Psoas muscle (tissue), 8 donors: Measurements from ENCODE around the gene BCKDHB. TPM values are rescaled to one million over a fixed set of nuclear protein-coding genes. Genes with fewer than 3 reads are reported as not detected.

Experiments
- ATAC-seq, 4 donors: fragments of 200-7000 bp; cut with Tn5 transposase; one replicate each; pipeline ENCODE4 v1.9.1; 2020; ENCODE audit warnings: moderate library complexity in 3 of 4, mild to moderate bottlenecking in 2 of 4
- DNase-seq, 2 donors: peaks; one replicate each; pipeline ENCODE4 v3.0.0-alpha.2; 2020
- H3K27ac ChIP-seq: fragments of 200-600 bp; one replicate; pipeline ENCODE4 v1.8.0; 2022
- H3K27me3 ChIP-seq, 3 donors: fragments of 200-600 bp in 1 of 3; one replicate each; pipeline versions ENCODE4 v1.6.1 to v1.8.0; 2013 to 2022; ENCODE audit warnings: low read length in 2 of 3, mild to moderate bottlenecking in 2 of 3, moderate library complexity in 1 of 3; ENCODE audit not compliant: insufficient read depth in 3 of 3
- H3K36me3 ChIP-seq, 2 donors: fragments of 200-600 bp in 1 of 2; one replicate each; pipeline versions ENCODE4 v1.6.1 to v1.8.0; 2013 to 2022; ENCODE audit warnings: low read depth in 1 of 2, mild to moderate bottlenecking in 1 of 2, moderate library complexity in 1 of 2; ENCODE audit not compliant: insufficient read depth in 1 of 2
- H3K4me1 ChIP-seq: fragments of 200-600 bp; one replicate; pipeline ENCODE4 v1.8.0; 2022
- H3K4me3 ChIP-seq: fragments of 200-600 bp; one replicate; pipeline ENCODE4 v1.8.0; 2022; ENCODE audit warnings: mild to moderate bottlenecking
- H3K9me3 ChIP-seq: fragments of 200-600 bp; one replicate; pipeline ENCODE4 v1.8.0; 2022
- WGBS, 3 donors: extraction: QIAGEN DNeasy Blood & Tissue Kit; methylation state at CpG; one replicate each; pipeline versions ENCODE4 v1.1.6 to v1.1.7; 2013; 5-methylcytosine and 5-hydroxymethylcytosine counted together
- intact Hi-C, 2 donors: fragments of 100-400 bp; cut with DNase I; formaldehyde crosslinking; loops; one replicate each; pipeline versions ENCODE4 v1.11.0 to v1.14.2; 2022
- polyA plus RNA-seq, 3 donors: library from polyadenylated mRNA; stranded (reverse); fragments of 200-250 nt; gene quantifications; one replicate each; pipeline ENCODE4 v1.2.3, GENCODE V29; 2013
- total RNA-seq, 4 donors: library from RNA; stranded (reverse); fragmentation: NEBNext Ultra II Directional in 2 of 4; extraction: Animal tissue kit (Norgen Biotek cat#: 25700) in 2 of 4; gene quantifications; one replicate each; pipeline versions ENCODE4 v1.2.1 to v1.2.4, GENCODE V29; 2021 to 2023
- TF ChIP-seq, protein P1 (sequence below): fragments of 200-600 bp; IDR thresholded peaks from one replicate; pipeline ENCODE4 v1.8.0; 2022; ENCODE audit warnings: antibody characterized with exemption
- donor health status: healthy with polysubstance abuse.
- donor health status: DM: no; HTN: no; CAD: no; lungs with moderate emphysema.
- donor health status: Bipolar disorder and iron deficiency.
- donor health status: healthy.
- donor health status: DM: yes; HTN: yes; CAD: no.
- donor health status: DM: no; HTN: no; CAD: no.
- donor health status: DM: no; HTN: no; CAD: no.
- donor health status: DM: yes; HTN: yes; CAD: no.

Gene BCKDHB
- total and polyA plus RNA-seq, 7 donors = 3.2 to 13.9 (median 6.7) TPM

DNA sequence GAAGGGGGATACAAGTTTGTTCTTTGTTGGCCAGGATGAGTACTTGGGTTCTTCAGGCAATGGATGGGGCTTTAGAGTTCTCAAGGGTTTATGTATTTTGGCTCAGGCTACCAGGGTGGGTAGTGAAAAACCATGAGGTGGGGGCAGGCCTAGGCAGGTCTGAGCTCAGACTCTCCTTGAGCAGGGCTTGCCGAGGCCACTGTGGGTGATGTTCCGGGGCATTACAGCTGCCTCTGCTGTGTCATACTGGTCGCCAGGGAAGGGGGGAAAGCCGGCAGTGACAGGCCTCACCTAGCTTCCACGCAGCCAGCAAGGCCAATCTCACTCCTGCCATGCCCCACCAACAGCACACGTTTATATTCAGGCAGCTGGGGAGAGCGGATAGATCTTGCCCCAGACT lies 79.6 kb downstream of the BCKDHB start:
- intact Hi-C loops = no loop called here
- WGBS, 3 donors = 88 to 97% (median 94%) methylated on average over 7 of the region's 7 CpGs

DNA sequence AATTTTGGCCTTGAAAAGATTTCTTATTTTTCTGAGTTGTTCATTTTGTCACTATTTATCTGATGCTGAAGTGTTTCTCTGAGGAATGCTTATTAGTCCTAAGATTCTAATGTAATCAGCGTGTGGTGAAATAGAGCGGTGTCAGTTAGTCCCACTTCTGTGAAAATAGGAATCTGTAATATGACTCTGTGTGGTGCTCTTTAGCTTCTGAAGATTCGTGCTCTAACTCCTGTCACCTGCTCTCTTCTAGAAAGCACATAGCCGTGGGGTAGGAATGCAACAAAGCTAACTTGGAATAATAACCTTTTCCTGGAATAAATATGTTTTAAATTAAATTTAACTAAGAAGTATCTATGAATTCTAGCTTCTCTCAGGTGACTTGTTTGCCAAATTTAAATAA lies 90.4 kb downstream of the BCKDHB start:
- DNase-seq (no peak), ATAC-seq (peak in 2 of 4 donors; percentile 52 to 56)
- H3K9me3 ChIP-seq = no peaks in the 10 kb centered on the region
- 26 to 60% (median 38%) methylated on average over 4 of the region's 4 CpGs for WGBS, 3 donors
- no peak overlapping the region for H3K4me3 ChIP-seq
- H3K4me1 ChIP-seq = peaks cover 7% of the 10 kb centered on the region
- H3K27me3 ChIP-seq = no peaks in the 10 kb centered on the region
- TF ChIP-seq, protein P1, sequence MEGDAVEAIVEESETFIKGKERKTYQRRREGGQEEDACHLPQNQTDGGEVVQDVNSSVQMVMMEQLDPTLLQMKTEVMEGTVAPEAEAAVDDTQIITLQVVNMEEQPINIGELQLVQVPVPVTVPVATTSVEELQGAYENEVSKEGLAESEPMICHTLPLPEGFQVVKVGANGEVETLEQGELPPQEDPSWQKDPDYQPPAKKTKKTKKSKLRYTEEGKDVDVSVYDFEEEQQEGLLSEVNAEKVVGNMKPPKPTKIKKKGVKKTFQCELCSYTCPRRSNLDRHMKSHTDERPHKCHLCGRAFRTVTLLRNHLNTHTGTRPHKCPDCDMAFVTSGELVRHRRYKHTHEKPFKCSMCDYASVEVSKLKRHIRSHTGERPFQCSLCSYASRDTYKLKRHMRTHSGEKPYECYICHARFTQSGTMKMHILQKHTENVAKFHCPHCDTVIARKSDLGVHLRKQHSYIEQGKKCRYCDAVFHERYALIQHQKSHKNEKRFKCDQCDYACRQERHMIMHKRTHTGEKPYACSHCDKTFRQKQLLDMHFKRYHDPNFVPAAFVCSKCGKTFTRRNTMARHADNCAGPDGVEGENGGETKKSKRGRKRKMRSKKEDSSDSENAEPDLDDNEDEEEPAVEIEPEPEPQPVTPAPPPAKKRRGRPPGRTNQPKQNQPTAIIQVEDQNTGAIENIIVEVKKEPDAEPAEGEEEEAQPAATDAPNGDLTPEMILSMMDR = no peak
- no peak overlapping the region for H3K27ac ChIP-seq
- H3K36me3 ChIP-seq = no peaks in the 10 kb centered on the region
- intact Hi-C loops = no loop called here

More for the DNA sequence above, 79.6 kb downstream of the BCKDHB start:
- ATAC-seq = no peak
- Histone ChIP-seq H3K4me3 (no peak overlapping the region), H3K27me3 (no peaks in the 10 kb centered on the region), H3K9me3 (no peaks in the 10 kb centered on the region), H3K27ac (no peak overlapping the region), H3K4me1 (no peaks in the 10 kb centered on the region), H3K36me3 (no peaks in the 10 kb centered on the region)
- TF ChIP-seq, protein P1 = no peak
- no peak for DNase-seq

DNA sequence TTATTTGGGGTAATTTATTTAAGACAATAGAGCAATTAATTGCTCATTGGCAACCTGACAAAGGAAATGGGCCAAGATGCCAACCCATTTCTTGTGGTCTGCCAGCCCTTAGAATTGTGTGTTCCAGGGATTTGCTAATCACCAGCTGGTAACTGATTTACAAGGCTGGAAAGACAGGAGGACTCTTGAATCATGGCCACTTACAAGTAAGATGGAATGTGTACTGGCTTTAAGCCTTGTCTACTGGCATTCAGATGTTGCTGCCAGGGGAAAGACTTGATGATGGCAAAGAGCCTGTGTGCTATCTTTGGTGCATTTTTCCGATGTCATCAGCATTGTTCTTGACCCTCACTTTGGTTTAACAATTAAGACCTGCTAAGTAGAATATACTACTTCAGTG lies 91.0 kb downstream of the BCKDHB start:
- intact Hi-C loops = no loop called here
- peak; percentile 58 to 97 (median 97) for ATAC-seq
- H3K36me3 ChIP-seq = no peaks in the 10 kb centered on the region

GRCh38 chr6:80197986-80198385 lies 91.5 kb downstream of the BCKDHB start:
- Histone ChIP-seq H3K4me1 (peaks cover 7% of the 10 kb centered on the region), H3K27me3 (no peaks in the 10 kb centered on the region), H3K9me3 (no peaks in the 10 kb centered on the region), H3K36me3 (no peaks in the 10 kb centered on the region), H3K27ac (no peak overlapping the region), H3K4me3 (no peak overlapping the region)
- WGBS, 3 donors = 40 to 53% (median 46%) methylated on average over 4 of the region's 4 CpGs
- no peak for DNase-seq
- ATAC-seq = no peak
- intact Hi-C loops = no loop called here
- TF ChIP-seq, protein P1 = no peak

More for the DNA sequence above, 91.0 kb downstream of the BCKDHB start:
- 18 to 36% (median 31%) methylated on average over 1 of the region's 1 CpG for WGBS, 3 donors
- H3K27ac ChIP-seq = no peak overlapping the region
- TF ChIP-seq, protein P1 = no peak
- H3K4me1 ChIP-seq = peaks cover 7% of the 10 kb centered on the region
- no peaks in the 10 kb centered on the region for H3K9me3 ChIP-seq
- H3K27me3 ChIP-seq = no peaks in the 10 kb centered on the region
- DNase-seq = no peak
- no peak overlapping the region for H3K4me3 ChIP-seq

DNA sequence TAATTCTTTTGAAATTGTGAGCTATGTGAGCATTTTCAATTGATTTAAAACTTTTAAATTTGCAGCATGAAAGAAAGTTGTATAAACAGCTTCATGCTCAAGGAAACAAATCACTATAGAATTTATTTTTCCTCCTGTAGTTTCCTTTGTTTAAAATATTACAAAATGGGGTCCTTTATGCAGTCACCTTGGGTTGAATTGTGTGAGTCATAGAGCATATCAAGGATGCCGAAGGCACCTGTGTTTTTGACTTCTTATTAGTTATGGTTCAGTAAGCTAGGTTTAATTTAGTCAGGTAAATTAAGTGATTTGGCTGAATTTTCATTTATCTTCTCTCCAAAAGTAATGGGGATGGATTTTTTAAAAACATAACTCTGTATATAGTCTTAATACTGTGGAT lies 96.8 kb downstream of the BCKDHB start:
- H3K4me3 ChIP-seq = no peak overlapping the region
- no peaks in the 10 kb centered on the region for H3K4me1 ChIP-seq
- peaks cover 0 to 3% of the 10 kb centered on the region in 2 donors for H3K36me3 ChIP-seq
- no peaks in the 10 kb centered on the region for H3K27me3 ChIP-seq
- no peak for DNase-seq
- ATAC-seq = no peak
- no peak overlapping the region for H3K27ac ChIP-seq
- TF ChIP-seq, protein P1 = no peak
- no peaks in the 10 kb centered on the region for H3K9me3 ChIP-seq
- 90 to 97% (median 92%) methylated on average over 1 of the region's 1 CpG for WGBS, 3 donors
- intact Hi-C loops = no loop called here
